ENCODE data around the gene TBC1D32. TPM values are rescaled to one million over a fixed set of nuclear protein-coding genes. Genes with fewer than 3 reads are reported as not detected.
"Not testable (repeated sequence)": the region's sequence is repeated elsewhere in the genome, so short reads cannot be mapped to it uniquely, and the experiment has no call there.

The TBC1D32 gene
- total RNA-seq, 1 donor from 2014 or later, result 0.75 TPM

GRCh38 chr6:121135425-121135824, 198.9 kb downstream of the TBC1D32 start:
- ATAC-seq, result no peak
- DNase-seq (ENCODE audit: low spot score), result no peak

GRCh38 chr6:121134922-121135321, 199.4 kb downstream of the TBC1D32 start:
- no peak for ATAC-seq
- no peak for DNase-seq (ENCODE audit: low spot score)

GRCh38 chr6:121124600-121124999, 209.7 kb downstream of the TBC1D32 start:
- ATAC-seq, result no peak
- DNase-seq (ENCODE audit: low spot score), result no peak

- DNase-seq (ENCODE audit: low spot score) (no peak), ATAC-seq (no peak)
Measured at GRCh38 chr6:121112356-121112755, 221.9 kb downstream of the TBC1D32 start.

GRCh38 chr6:121110733-121111132, 223.5 kb downstream of the TBC1D32 start:
- DNase-seq (ENCODE audit: low spot score) (no peak), ATAC-seq (no peak)

- no peak for ATAC-seq
- DNase-seq (ENCODE audit: low spot score), result no peak
Measured at GRCh38 chr6:121106962-121107361, 227.3 kb downstream of the TBC1D32 start.

- DNase-seq (ENCODE audit: low spot score) (no peak), ATAC-seq (no peak)
Measured at GRCh38 chr6:121105461-121105860, 228.8 kb downstream of the TBC1D32 start.

GRCh38 chr6:121093928-121094327, 240.4 kb downstream of the TBC1D32 start:
- DNase-seq (ENCODE audit: low spot score) (no peak), ATAC-seq (no peak)

GRCh38 chr6:121090492-121090891, 243.8 kb downstream of the TBC1D32 start:
- DNase-seq (ENCODE audit: low spot score) (no peak), ATAC-seq (no peak)

- ATAC-seq, result no peak
- no peak for DNase-seq (ENCODE audit: low spot score)
Measured at GRCh38 chr6:121086876-121087275, 247.4 kb downstream of the TBC1D32 start.

- ATAC-seq (no peak), DNase-seq (ENCODE audit: low spot score) (no peak)
Measured at GRCh38 chr6:121076119-121076518, 258.2 kb downstream of the TBC1D32 start.

GRCh38 chr6:121068749-121069148, 265.5 kb downstream of the TBC1D32 start:
- ATAC-seq; DNase-seq (ENCODE audit: low spot score): not testable (repeated sequence)

GRCh38 chr6:121067381-121067780, 266.9 kb downstream of the TBC1D32 start:
- ATAC-seq, result no peak
- no peak for DNase-seq (ENCODE audit: low spot score)

GRCh38 chr6:121064345-121064744, 269.9 kb downstream of the TBC1D32 start:
- ATAC-seq, result no peak
- DNase-seq (ENCODE audit: low spot score), result no peak

GRCh38 chr6:121055572-121056163, 278.6 kb downstream of the TBC1D32 start:
- DNase-seq (ENCODE audit: low spot score), result no peak
- ATAC-seq, result peak; percentile 92

- not testable (repeated sequence) for DNase-seq (ENCODE audit: low spot score); ATAC-seq
Measured at GRCh38 chr6:121048593-121048992, 285.7 kb downstream of the TBC1D32 start.

- DNase-seq (ENCODE audit: low spot score); ATAC-seq: not testable (repeated sequence)
Measured at GRCh38 chr6:121044905-121045304, 289.4 kb downstream of the TBC1D32 start.

GRCh38 chr6:121043706-121044105, 290.6 kb downstream of the TBC1D32 start:
- not testable (repeated sequence) for DNase-seq (ENCODE audit: low spot score)
- peak; percentile 58 for ATAC-seq

GRCh38 chr6:121043211-121043610, 291.1 kb downstream of the TBC1D32 start:
- not testable (repeated sequence) for DNase-seq (ENCODE audit: low spot score); ATAC-seq

- no peak for DNase-seq (ENCODE audit: low spot score)
Measured at GRCh38 chr6:121042766-121043165, 291.5 kb downstream of the TBC1D32 start.

GRCh38 chr6:121040831-121041230, 293.4 kb downstream of the TBC1D32 start:
- ATAC-seq, result no peak
- no peak for DNase-seq (ENCODE audit: low spot score)

More at GRCh38 chr6:121042766-121043165, 291.5 kb downstream of the TBC1D32 start:
- ATAC-seq, result no peak

GRCh38 chr6:121033091-121033490, 301.2 kb downstream of the TBC1D32 start:
- DNase-seq (ENCODE audit: low spot score) (no peak), ATAC-seq (no peak)
